Neural cell (in vitro differentiated cells): Measurements from ENCODE around the gene C13orf46. TPM values are rescaled to one million over a fixed set of nuclear protein-coding genes. Genes with fewer than 3 reads are reported as not detected.

ENCODE experiments used
- H2AFZ ChIP-seq: fragments of 200-600, 300-800 bp; sonication (generic), shearing (Covaris generic); 2 replicates; pipeline ENCODE4 v1.6.0; 2014; ENCODE audit warnings: low read depth, mild to moderate bottlenecking, antibody characterized with exemption, low read length, moderate library complexity
- H3F3A ChIP-seq: fragments of 200-600 bp; shearing (Covaris generic); 2 replicates; pipeline ENCODE4 v1.6.1; 2016; ENCODE audit warnings: mild to moderate bottlenecking, moderate library complexity, mixed read lengths, antibody characterized with exemption, low read length; ENCODE audit not compliant: insufficient read depth, poor library complexity, severe bottlenecking
- H3K27ac ChIP-seq: fragments of 200-600, 300-800 bp; sonication (generic), shearing (Covaris generic); 2 replicates; pipeline ENCODE4 v1.5.1; 2014; ENCODE audit warnings: mild to moderate bottlenecking, low read length, moderate library complexity
- H3K27me3 ChIP-seq: fragments of 300-800, 200-600 bp; sonication (generic), shearing (Covaris generic); 2 replicates; pipeline ENCODE4 v1.6.0; 2014; ENCODE audit warnings: mild to moderate bottlenecking, low read depth, low read length, moderate library complexity; ENCODE audit not compliant: insufficient read depth
- H3K36me3 ChIP-seq: fragments of 300-800, 200-600 bp; sonication (generic), shearing (Covaris generic); 2 replicates; pipeline ENCODE4 v1.5.1; 2014; ENCODE audit warnings: mild to moderate bottlenecking, antibody characterized with exemption, low read length, moderate library complexity; ENCODE audit not compliant: insufficient read depth
- H3K4me2 ChIP-seq: fragments of 300-800, 200-600 bp; sonication (generic), shearing (Covaris generic); 2 replicates; pipeline ENCODE4 v1.6.0; 2014; ENCODE audit warnings: mild to moderate bottlenecking, low read length
- H3K4me3 ChIP-seq: fragments of 300-800, 200-600 bp; sonication (generic), shearing (Covaris generic); 2 replicates; pipeline ENCODE4 v1.5.1; 2014; ENCODE audit warnings: mild to moderate bottlenecking, low read length, moderate library complexity
- H3K79me2 ChIP-seq: fragments of 200-600 bp; shearing (Covaris generic); replicated peaks from 2 replicates; pipeline ENCODE4 v1.6.0; 2014; ENCODE audit warnings: mild to moderate bottlenecking, low read length, moderate library complexity; ENCODE audit not compliant: insufficient read depth
- H3K9ac ChIP-seq: fragments of 300-800, 200-600 bp; sonication (generic), shearing (Covaris generic); 2 replicates; pipeline ENCODE4 v1.6.1; 2016; ENCODE audit warnings: mild to moderate bottlenecking, low read length, mixed read lengths
- H3K9me2 ChIP-seq: fragments of 200-600 bp; shearing (Covaris generic); 2 replicates; pipeline ENCODE4 v1.6.1; 2016; ENCODE audit warnings: mild to moderate bottlenecking, low read length, mixed read lengths; ENCODE audit not compliant: insufficient read depth
- H3K9me3 ChIP-seq: fragments of 200-600, 300-800 bp; sonication (generic), shearing (Covaris generic); 2 replicates; pipeline ENCODE4 v1.6.1; 2016; ENCODE audit warnings: mild to moderate bottlenecking, mixed run types, low read length, moderate library complexity, mixed read lengths
- H4K20me1 ChIP-seq: fragments of 200-600 bp; shearing (Covaris generic); 2 replicates; pipeline ENCODE4 v1.6.1; 2016; ENCODE audit warnings: mild to moderate bottlenecking, mixed run types; ENCODE audit not compliant: insufficient read depth
- EP300 ChIP-seq: fragments of 450-650 bp; conservative IDR thresholded peaks from 2 replicates; pipeline ENCODE4 v1.6.1; 2014; ENCODE audit warnings: antibody characterized with exemption, mild to moderate bottlenecking, moderate library complexity; ENCODE audit not compliant: poor library complexity, severe bottlenecking
- EZH2 ChIP-seq: fragments of 200-600, 300-800 bp; shearing (Covaris generic), sonication (generic); IDR thresholded peaks from 2 replicates; pipeline ENCODE4 v1.6.1; 2014; ENCODE audit warnings: antibody characterized with exemption, low read length, borderline replicate concordance, mild to moderate bottlenecking; ENCODE audit not compliant: insufficient read depth, poor library complexity, severe bottlenecking
- MXI1 ChIP-seq: fragments of 450-650 bp; conservative IDR thresholded peaks from 2 replicates; pipeline ENCODE4 v1.6.1; 2014; ENCODE audit warnings: antibody characterized with exemption, mild to moderate bottlenecking; ENCODE audit not compliant: poor library complexity, severe bottlenecking
- POLR2AphosphoS5 ChIP-seq: IDR thresholded peaks from 2 replicates; pipeline ENCODE4 v1.6.1; 2012
- RAD21 ChIP-seq: fragments of 450-650 bp; conservative IDR thresholded peaks from 2 replicates; pipeline ENCODE4 v1.6.1; 2014; ENCODE audit warnings: antibody characterized with exemption, mild to moderate bottlenecking, moderate library complexity
- SMC3 ChIP-seq: fragments of 450-650 bp; conservative IDR thresholded peaks from 2 replicates; pipeline ENCODE4 v1.6.1; 2014; ENCODE audit warnings: antibody characterized with exemption, mild to moderate bottlenecking, moderate library complexity; ENCODE audit not compliant: poor library complexity
- TAF1 ChIP-seq: IDR thresholded peaks from 2 replicates; pipeline ENCODE4 v1.6.1; 2012; ENCODE audit warnings: low read depth
- polyA plus RNA-seq: library from polyadenylated mRNA; depleted of rRNA; stranded (reverse); fragments of >200 nt; gene quantifications from 2 replicates; pipeline ENCODE4 v1.2.3, GENCODE V29; 2014
- TF ChIP-seq, protein P1 (sequence below): fragments of 450-650 bp; IDR thresholded peaks from 2 replicates; pipeline ENCODE4 v1.5.1; 2014; ENCODE audit warnings: antibody characterized with exemption, mild to moderate bottlenecking, moderate library complexity; ENCODE audit not compliant: poor library complexity, severe bottlenecking
- TF ChIP-seq, protein P2 (sequence below): IDR thresholded peaks from 2 replicates; pipeline ENCODE4 v1.6.1; 2012; ENCODE audit warnings: borderline replicate concordance

C13orf46 gene
- polyA plus RNA-seq, 1 donor from 2014 or later, result not detected

DNA sequence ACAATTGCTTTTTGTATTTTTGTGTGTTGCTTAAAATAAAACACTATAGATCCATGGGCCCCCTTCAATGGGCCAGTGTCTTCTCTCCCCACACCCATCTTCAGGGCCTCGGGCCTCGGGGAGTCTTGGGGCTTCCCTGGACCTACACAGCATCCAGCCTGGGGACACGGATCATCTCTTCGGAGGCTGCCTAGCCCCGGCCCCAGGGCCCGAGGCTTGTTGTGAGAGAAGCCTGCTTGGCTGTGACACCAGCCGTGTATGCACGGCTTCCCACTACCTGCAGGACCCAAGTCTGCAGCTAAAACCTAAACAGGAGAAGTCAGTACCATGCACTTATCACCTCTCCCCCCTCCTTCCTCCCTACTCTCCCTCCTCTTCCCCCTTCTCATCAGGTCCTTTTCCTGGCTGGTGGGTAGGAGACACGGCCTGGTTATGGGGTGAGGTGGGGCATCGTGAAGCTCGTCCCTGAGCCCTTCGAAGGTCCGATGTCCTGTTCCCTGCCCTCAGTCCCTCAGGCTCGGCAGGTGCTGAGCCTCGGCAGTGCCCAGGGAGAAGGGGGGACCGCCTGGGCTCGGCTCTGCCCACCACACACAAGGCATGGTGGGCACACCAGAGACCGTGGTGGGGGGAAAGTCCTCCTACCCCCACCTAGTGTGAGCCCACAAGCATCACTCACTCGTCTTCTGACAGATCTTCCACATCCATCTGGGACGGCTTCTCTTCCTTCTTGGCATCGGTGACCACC is 9.5 kb downstream of the C13orf46 start:
- no peaks in the 10 kb centered on the region for H3K9me3 ChIP-seq
- no peak for TF ChIP-seq EZH2
- no peak for TF ChIP-seq RAD21
- TF ChIP-seq, protein P1, sequence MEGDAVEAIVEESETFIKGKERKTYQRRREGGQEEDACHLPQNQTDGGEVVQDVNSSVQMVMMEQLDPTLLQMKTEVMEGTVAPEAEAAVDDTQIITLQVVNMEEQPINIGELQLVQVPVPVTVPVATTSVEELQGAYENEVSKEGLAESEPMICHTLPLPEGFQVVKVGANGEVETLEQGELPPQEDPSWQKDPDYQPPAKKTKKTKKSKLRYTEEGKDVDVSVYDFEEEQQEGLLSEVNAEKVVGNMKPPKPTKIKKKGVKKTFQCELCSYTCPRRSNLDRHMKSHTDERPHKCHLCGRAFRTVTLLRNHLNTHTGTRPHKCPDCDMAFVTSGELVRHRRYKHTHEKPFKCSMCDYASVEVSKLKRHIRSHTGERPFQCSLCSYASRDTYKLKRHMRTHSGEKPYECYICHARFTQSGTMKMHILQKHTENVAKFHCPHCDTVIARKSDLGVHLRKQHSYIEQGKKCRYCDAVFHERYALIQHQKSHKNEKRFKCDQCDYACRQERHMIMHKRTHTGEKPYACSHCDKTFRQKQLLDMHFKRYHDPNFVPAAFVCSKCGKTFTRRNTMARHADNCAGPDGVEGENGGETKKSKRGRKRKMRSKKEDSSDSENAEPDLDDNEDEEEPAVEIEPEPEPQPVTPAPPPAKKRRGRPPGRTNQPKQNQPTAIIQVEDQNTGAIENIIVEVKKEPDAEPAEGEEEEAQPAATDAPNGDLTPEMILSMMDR, result no peak
- TF ChIP-seq, protein P2, sequence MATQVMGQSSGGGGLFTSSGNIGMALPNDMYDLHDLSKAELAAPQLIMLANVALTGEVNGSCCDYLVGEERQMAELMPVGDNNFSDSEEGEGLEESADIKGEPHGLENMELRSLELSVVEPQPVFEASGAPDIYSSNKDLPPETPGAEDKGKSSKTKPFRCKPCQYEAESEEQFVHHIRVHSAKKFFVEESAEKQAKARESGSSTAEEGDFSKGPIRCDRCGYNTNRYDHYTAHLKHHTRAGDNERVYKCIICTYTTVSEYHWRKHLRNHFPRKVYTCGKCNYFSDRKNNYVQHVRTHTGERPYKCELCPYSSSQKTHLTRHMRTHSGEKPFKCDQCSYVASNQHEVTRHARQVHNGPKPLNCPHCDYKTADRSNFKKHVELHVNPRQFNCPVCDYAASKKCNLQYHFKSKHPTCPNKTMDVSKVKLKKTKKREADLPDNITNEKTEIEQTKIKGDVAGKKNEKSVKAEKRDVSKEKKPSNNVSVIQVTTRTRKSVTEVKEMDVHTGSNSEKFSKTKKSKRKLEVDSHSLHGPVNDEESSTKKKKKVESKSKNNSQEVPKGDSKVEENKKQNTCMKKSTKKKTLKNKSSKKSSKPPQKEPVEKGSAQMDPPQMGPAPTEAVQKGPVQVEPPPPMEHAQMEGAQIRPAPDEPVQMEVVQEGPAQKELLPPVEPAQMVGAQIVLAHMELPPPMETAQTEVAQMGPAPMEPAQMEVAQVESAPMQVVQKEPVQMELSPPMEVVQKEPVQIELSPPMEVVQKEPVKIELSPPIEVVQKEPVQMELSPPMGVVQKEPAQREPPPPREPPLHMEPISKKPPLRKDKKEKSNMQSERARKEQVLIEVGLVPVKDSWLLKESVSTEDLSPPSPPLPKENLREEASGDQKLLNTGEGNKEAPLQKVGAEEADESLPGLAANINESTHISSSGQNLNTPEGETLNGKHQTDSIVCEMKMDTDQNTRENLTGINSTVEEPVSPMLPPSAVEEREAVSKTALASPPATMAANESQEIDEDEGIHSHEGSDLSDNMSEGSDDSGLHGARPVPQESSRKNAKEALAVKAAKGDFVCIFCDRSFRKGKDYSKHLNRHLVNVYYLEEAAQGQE, result no peak
- no peak for TF ChIP-seq POLR2AphosphoS5
- TF ChIP-seq EP300, result no peak
- no peak for TF ChIP-seq TAF1
- TF ChIP-seq SMC3, result no peak
- TF ChIP-seq MXI1, result no peak
- no peak overlapping the region for H3K4me3 ChIP-seq

DNA sequence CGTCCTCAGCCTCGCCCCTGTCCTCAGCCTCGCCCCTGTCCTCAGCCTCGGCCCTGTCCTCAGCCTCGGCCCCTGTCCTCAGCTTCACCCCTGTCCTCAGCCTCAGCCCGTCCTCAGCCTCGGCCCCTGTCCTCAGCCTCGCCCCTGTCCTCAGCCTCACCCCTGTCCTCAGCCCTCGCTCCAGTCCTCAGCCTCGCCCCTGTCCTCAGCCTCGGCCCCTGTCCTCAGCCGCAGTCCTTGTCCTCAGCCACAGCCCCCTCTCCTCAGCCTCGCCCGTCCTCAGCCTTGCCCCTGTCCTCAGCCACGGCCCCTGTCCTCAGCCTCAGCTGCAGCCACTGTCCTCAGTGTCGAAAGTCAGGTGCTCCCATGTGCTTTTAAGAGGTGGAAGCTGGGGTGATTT is 10.5 kb downstream of the C13orf46 start:
- no peaks in the 10 kb centered on the region for H4K20me1 ChIP-seq
- H3K9me3 ChIP-seq, result no peaks in the 10 kb centered on the region
- no peak overlapping the region for H3K9ac ChIP-seq
- H3K36me3 ChIP-seq, result no peaks in the 10 kb centered on the region
- no peaks in the 10 kb centered on the region for H3F3A ChIP-seq
- no peaks in the 10 kb centered on the region for H3K79me2 ChIP-seq
- TF ChIP-seq RAD21 (no peak), EP300 (no peak), SMC3 (no peak), EZH2 (no peak), TAF1 (no peak), MXI1 (no peak), POLR2AphosphoS5 (no peak)
- TF ChIP-seq, protein P2, result no peak
- TF ChIP-seq, protein P1, result no peak
- no peak overlapping the region for H3K4me2 ChIP-seq
- no peaks in the 10 kb centered on the region for H3K9me2 ChIP-seq
- no peak overlapping the region for H3K27ac ChIP-seq
- no peak overlapping the region for H3K4me3 ChIP-seq
- no peak overlapping the region for H2AFZ ChIP-seq
- H3K27me3 ChIP-seq, result no peaks in the 10 kb centered on the region

More for the DNA sequence above, 9.5 kb downstream of the C13orf46 start:
- no peak overlapping the region for H3K4me2 ChIP-seq
- H2AFZ ChIP-seq, result no peak overlapping the region
- H3K9ac ChIP-seq, result no peak overlapping the region
- no peak overlapping the region for H3K27ac ChIP-seq
- H3F3A ChIP-seq, result no peaks in the 10 kb centered on the region
- no peaks in the 10 kb centered on the region for H4K20me1 ChIP-seq
- no peaks in the 10 kb centered on the region for H3K9me2 ChIP-seq
- H3K36me3 ChIP-seq, result no peaks in the 10 kb centered on the region
- no peaks in the 10 kb centered on the region for H3K79me2 ChIP-seq
- H3K27me3 ChIP-seq, result no peaks in the 10 kb centered on the region
